Fibroblast of the conjunctiva (primary cell): ENCODE results near the gene TRIM49C.
"Not testable (repeated sequence)": the region's sequence is repeated elsewhere in the genome, so short reads cannot be mapped to it uniquely, and the experiment has no call there.

Experiments
- DNase-seq: peaks from one replicate; pipeline ENCODE4 v3.0.0-alpha.2; 2010; ENCODE audit warnings: low read depth

The TRIM49C gene

GRCh38 chr11:90030806-90031205, at the start of gene TRIM49C:
TRIM49C (plus strand) TSS chr11:90031106; CDS start chr11:90035212, 4,106 bp downstream.
- not testable (repeated sequence) for DNase-seq

DNA sequence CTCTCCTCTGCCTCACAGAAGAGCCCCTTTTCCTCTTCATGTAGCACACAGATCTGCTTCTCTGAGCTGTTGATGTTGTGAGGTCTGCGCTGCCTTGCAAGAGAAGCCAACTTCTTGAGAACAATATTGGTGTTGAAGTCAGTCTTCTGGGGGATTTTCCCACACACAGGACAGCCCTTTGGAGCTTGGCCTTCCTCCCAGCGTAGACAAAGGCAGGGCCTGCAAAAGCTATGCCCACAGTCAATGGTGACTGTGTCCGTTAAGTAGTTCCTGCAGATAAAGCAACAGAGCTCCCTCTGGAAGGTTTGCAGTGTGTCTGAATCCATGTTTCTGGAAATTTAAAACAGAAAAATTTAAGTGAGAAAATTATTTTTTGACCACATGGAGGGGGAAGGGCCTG, 6.7 kb upstream of the TRIM49C start:
- DNase-seq: not testable (repeated sequence)

DNA sequence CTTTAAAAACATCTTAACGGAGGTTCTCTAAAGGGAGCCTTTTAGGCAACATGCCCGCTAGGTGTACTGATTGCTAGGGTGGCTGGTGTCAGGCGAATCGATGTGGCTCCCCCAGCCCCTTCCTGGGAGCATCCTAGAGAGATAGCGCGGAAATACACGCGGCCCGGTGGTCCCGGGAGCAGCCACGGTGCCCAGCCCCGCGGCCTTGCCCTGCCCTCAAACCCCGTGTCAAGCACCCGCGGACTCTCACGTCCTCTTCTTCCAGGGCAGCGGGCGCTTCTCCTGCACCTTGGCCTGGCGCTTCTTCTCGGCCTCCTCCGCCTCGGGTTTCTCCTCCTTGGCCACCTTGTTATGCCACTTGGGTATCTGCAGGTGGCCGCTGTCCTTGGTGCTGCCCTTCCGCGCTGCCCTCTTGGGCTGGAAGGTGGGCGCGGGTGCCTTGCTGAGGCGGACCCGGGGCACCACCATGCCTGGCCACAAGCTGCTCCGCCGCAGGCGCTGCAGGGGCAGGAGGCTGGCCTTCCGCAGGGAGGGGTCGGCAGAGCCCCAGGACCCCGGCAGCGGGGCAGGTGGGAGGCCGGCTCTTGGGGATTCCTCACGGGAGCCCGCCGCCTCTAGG, 20.8 kb downstream of the TRIM49C start:
- DNase-seq: not testable (repeated sequence)

DNA sequence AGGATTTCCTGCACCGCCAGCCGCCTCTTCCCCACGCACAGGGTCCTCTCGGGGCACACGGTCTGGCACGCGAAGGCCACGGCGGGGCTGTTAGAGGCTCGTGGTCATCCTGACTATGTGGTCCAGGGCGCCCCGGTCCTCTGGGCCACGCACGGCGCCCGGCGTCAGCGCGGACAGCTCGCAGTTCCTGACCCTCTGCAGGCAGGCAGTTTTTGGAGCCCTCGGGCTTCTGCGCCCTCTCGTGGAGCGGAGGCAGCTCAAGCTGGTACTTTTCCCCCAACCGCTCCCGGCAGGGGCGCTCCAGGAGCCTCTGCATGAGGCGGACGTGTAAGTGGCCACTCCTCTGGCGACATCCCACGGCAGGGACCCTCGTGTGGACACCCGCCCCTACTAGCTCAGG, 21.4 kb downstream of the TRIM49C start:
- DNase-seq: not testable (repeated sequence)

GRCh38 chr11:90053545-90053944, 22.6 kb downstream of the TRIM49C start:
- DNase-seq: not testable (repeated sequence)

DNA sequence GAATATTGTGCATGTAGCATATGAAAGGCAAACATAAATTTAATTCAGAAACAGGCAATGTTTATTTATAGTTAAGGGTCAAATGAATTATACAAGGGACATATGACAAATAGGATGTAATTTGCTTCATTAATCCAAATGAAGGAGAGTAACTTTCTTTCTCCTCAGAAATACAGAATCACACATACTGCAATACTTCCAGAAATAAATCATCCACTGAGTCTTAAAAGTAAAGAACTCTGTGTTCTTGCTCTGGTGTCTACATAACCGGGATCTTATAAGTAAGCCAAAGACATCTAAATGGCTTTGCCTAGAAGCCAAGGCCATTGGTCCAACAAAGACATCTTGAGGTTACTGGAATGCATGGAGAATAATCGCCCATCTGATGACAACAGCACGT, 54.7 kb downstream of the TRIM49C start, which contains the start of gene UBTFL1:
UBTFL1 (plus strand) TSS at position 301 of the 400 bp plus-strand sequence; CDS start at position 301, 0 bp downstream.
- DNase-seq: not testable (repeated sequence)

GRCh38 chr11:90088731-90089130, 57.8 kb downstream of the TRIM49C start:
- not testable (repeated sequence) for DNase-seq
